Measurements from ENCODE around the gene ADARB2. TPM values are rescaled to one million over a fixed set of nuclear protein-coding genes. Genes with fewer than 3 reads are reported as not detected.
"Not testable (repeated sequence)": the region's sequence is repeated elsewhere in the genome, so short reads cannot be mapped to it uniquely, and the experiment has no call there.

ADARB2 gene
- total RNA-seq, 2 donors from 2014 or later, result 0.27 TPM; not detected in 1

GRCh38 chr10:1365540-1366321 is 371.6 kb downstream of the ADARB2 start:
- intact Hi-C loops (cut with DNase I), result no loop called here
- DNase-seq, result no peak
- ATAC-seq, result no peak

- no peak for ATAC-seq
- no peak for DNase-seq
- intact Hi-C loops (cut with DNase I), result no loop called here
These were observed 373.0 kb downstream of the ADARB2 start for GRCh38 chr10:1364151-1364910.

DNA sequence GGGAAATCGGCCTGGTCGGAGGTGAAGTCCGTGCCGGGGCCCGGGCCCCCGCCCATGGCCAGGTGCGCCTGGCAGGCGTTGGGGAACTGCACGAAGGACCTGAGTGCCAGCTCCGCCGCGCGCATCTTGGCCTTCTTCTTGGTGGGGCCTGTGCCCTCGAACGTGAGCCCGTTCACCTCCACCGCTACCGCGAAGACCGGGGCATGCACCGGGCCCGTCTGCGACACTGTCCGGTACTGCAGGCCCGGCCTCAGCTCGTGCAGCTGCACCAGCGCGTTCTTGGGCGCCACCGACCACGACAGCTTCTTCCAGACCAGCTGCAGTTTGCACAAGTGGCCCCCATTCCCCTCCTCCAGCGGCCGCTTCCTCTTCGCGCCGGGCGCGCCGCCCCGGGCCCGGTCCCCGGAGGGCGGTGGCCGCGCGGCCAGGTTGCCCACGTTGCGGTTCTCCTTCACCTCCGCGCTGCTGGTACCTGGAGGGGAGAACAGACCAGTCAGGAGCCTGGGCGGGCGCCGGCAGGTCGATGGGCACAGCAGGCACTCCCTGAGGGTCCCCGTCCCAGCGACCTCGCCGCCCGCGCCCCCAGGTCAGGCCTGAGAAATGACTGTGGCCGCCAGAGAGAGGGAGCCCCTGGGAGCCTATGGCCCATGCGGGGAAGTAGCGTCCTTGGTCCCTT is 373.7 kb downstream of the ADARB2 start:
- intact Hi-C loops (cut with DNase I), result no loop called here
- no peak for ATAC-seq
- DNase-seq, result no peak

- intact Hi-C loops (cut with DNase I), result no loop called here
- no peak for ATAC-seq
- DNase-seq, result no peak
These were observed 374.5 kb downstream of the ADARB2 start for GRCh38 chr10:1362589-1363445.

- DNase-seq, result no peak
- no peak for ATAC-seq
- intact Hi-C loops (cut with DNase I), result no loop called here
These were observed 375.8 kb downstream of the ADARB2 start for GRCh38 chr10:1361411-1362105.

- no peak for DNase-seq
These were observed 376.7 kb downstream of the ADARB2 start for GRCh38 chr10:1360558-1361164.

DNA sequence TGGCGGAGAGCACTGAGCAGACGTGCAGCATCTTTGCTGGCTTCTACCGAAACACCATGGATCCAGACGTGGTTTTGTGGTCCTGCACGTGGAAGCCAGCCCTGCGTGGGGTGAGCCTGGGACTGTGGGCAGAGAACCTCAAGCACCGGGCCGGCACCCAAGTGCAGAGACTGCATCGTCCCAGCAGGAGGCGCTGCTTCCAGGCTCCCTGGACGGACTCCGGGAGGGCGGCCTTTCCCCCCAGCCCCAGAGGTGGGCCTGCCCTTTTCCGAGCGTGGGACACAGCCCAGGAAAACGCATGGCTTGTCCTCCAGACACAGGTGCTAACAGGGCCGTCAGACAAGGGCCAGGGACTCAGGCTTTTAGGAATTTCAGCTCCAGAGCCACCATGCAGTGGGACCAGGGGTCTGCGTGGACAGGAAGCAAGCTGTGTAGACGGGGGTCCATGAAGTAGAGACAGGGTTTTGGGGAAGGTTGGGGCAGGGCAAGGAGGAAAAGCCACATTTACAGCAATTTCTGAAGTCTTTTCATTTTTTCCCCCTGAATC is 377.2 kb downstream of the ADARB2 start:
- ATAC-seq, result no peak
- intact Hi-C loops (cut with DNase I), result no loop called here
- DNase-seq, result no peak

More at GRCh38 chr10:1360558-1361164, 376.7 kb downstream of the ADARB2 start:
- peak in 1 of 2 donors; percentile 30 for ATAC-seq
- intact Hi-C loops (cut with DNase I), result no loop called here

GRCh38 chr10:1359626-1359955 is 377.7 kb downstream of the ADARB2 start:
- intact Hi-C loops (cut with DNase I), result no loop called here
- DNase-seq, result no peak
- ATAC-seq, result no peak

GRCh38 chr10:1358860-1359625 is 378.3 kb downstream of the ADARB2 start:
- DNase-seq (no peak), ATAC-seq (no peak)
- intact Hi-C loops (cut with DNase I), result no loop called here

DNA sequence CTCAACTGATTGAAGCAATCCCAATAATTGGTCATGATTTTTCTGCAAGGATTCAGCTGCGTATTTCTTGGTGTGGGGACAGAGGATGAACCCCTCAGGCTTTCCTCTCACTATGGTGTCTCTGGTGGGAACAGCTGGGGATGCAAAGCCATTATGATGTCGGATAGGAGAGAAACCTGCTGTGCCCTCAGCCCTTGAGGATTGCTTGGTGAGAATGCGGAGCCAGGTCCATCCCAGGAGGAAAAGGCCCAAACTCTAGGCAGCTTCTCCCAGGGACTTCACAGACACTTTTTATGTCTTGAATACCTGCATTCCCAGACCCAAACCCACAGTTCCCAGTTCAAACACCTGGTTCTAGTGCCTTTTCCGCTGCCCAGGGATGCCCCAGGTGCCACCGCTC is 379.2 kb downstream of the ADARB2 start:
- DNase-seq, result no peak
- ATAC-seq, result no peak
- intact Hi-C loops (cut with DNase I), result no loop called here

- DNase-seq, result no peak
- intact Hi-C loops (cut with DNase I), result no loop called here
- no peak for ATAC-seq
These were observed 381.0 kb downstream of the ADARB2 start for GRCh38 chr10:1356349-1356748.

- intact Hi-C loops (cut with DNase I), result no loop called here
- no peak for DNase-seq
- ATAC-seq, result no peak
These were observed 382.3 kb downstream of the ADARB2 start for GRCh38 chr10:1354809-1355710.

DNA sequence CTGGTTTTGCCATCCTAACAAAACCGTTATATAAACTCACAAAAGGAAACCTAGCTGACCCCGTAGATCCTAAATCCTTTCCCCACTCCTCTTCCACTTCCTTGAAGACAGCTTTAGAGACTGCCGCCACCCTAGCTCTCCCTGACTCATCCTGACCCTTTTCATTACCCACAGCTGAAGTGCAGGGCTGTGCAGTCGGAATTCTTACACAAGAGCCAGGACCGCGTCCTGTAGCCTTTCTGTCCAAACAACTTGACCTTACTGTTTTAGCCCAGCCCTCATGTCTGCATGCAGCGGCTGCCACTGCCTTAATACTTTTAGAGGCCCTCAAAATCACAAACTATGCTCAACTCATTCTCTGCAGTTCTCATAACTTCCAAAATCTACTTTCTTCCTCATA is 385.0 kb downstream of the ADARB2 start:
- intact Hi-C loops (cut with DNase I); ATAC-seq; DNase-seq: not testable (repeated sequence)

DNA sequence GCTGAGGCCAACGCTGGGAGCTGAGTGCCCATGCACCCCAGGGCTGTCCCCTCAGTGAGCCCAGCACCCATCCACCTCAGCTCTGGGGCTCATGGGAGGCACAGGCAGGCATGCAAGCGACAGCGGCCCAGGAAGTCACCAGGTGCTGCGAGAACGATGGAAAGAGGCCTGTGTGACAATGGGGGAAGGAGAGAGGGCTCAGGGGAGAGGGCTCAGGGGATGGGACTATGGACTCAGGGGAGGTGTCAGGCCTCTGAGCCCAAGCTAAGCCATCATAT is 388.6 kb downstream of the ADARB2 start:
- intact Hi-C loops (cut with DNase I), result no loop called here
- DNase-seq (no peak), ATAC-seq (no peak)

GRCh38 chr10:1347962-1348772 is 389.2 kb downstream of the ADARB2 start:
- DNase-seq (no peak), ATAC-seq (no peak)
- intact Hi-C loops (cut with DNase I), result no loop called here

DNA sequence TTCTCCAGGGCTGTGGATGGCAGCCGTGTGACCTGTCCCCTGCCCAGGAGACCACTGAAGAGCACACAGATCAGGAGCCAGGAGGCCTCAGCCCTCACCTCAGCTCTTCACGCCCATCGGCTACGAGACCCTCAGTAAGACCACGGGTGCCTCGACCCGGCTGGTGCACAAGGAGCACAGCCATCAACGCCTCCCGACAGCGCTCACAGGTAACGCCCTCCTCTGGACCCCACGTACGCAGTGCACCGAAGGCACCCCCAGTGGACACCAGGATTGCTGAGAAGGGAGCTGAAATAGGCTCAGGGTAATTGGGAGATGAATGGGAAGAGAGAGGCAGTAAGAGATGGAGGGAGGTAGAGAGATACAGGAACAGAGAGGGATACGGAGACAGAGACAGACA is 389.8 kb downstream of the ADARB2 start:
- intact Hi-C loops (cut with DNase I), result no loop called here
- ATAC-seq (no peak), DNase-seq (no peak)

All from left cardiac atrium (tissue), 4 donors.